Lower leg skin (tissue), 4 donors: Measurements from ENCODE around the gene RAD23B. TPM values are rescaled to one million over a fixed set of nuclear protein-coding genes. Genes with fewer than 3 reads are reported as not detected.

ENCODE experiments used
- DNase-seq, 2 donors: peaks; one replicate each; pipeline ENCODE4 v3.0.0-alpha.2; 2019; ENCODE audit warnings: low spot score in 2 of 2
- H3K4me3 ChIP-seq: fragments of 200-600 bp; sonication (generic); 2 replicates; pipeline ENCODE4 v1.5.1; 2017; ENCODE audit warnings: mild to moderate bottlenecking, low read depth; ENCODE audit not compliant: poor library complexity, severe bottlenecking
- POLR2A ChIP-seq, 2 donors: fragments of 450-650 bp; IDR thresholded peaks; one replicate each; pipeline ENCODE4 v1.6.1; 2016 to 2017; ENCODE audit warnings: antibody characterized with exemption in 2 of 2, mild to moderate bottlenecking in 1 of 2, moderate library complexity in 1 of 2
- WGBS, 2 donors: methylation state at CpG; one replicate each; pipeline ENCODE4 v1.1.5; 2018; 5-methylcytosine and 5-hydroxymethylcytosine counted together
- intact Hi-C: fragments of 100-400 bp; cut with DNase I; formaldehyde crosslinking; loops from one replicate; pipeline ENCODE4 v1.15.0; 2023; ENCODE audit warnings: low total_unique reads
- total RNA-seq, 4 donors: library from RNA; depleted of rRNA; stranded (reverse); fragments of >200 nt; gene quantifications; one replicate each; pipeline ENCODE4 v1.1.0, GENCODE V29; 2016
- TF ChIP-seq, protein P1 (sequence below), 3 donors: fragments of 450-650 bp; IDR thresholded peaks; one replicate each; pipeline ENCODE4 v1.5.1; 2016; ENCODE audit warnings: antibody characterized with exemption in 3 of 3, mild to moderate bottlenecking in 3 of 3, moderate library complexity in 2 of 3

Gene RAD23B
- total RNA-seq, 4 donors from 2014 or later: 88.6 to 136 (median 114) TPM

DNA sequence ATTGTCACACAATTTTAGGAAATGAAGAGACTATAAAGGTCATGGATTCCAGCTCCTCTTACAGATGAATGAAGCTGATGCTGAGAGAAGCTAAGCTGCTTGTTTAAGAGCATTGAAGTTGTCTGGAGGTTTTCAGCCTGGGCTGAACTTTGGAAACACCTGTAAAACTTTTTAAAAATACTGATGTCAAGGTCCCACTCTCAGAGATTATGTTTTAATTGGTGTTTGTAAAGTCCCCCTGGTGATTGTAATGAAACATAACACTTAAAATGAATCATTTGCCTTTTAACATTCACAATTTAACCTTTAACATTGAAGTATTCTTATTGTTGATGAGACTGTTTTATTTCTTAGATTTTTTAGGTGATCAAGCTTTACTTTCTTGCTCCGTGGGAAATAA is 16.4 kb downstream of the RAD23B start:
- TF ChIP-seq, protein P1, sequence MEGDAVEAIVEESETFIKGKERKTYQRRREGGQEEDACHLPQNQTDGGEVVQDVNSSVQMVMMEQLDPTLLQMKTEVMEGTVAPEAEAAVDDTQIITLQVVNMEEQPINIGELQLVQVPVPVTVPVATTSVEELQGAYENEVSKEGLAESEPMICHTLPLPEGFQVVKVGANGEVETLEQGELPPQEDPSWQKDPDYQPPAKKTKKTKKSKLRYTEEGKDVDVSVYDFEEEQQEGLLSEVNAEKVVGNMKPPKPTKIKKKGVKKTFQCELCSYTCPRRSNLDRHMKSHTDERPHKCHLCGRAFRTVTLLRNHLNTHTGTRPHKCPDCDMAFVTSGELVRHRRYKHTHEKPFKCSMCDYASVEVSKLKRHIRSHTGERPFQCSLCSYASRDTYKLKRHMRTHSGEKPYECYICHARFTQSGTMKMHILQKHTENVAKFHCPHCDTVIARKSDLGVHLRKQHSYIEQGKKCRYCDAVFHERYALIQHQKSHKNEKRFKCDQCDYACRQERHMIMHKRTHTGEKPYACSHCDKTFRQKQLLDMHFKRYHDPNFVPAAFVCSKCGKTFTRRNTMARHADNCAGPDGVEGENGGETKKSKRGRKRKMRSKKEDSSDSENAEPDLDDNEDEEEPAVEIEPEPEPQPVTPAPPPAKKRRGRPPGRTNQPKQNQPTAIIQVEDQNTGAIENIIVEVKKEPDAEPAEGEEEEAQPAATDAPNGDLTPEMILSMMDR (IDR thresholded peaks at IDR 0.05): no peak
- TF ChIP-seq POLR2A (IDR thresholded peaks at IDR 0.05): no peak
- WGBS, 2 donors: 61 to 72% methylated on average over 1 of the region's 1 CpG
- DNase-seq: no peak
- no peak overlapping the region for H3K4me3 ChIP-seq
- intact Hi-C loops: no loop called here

DNA sequence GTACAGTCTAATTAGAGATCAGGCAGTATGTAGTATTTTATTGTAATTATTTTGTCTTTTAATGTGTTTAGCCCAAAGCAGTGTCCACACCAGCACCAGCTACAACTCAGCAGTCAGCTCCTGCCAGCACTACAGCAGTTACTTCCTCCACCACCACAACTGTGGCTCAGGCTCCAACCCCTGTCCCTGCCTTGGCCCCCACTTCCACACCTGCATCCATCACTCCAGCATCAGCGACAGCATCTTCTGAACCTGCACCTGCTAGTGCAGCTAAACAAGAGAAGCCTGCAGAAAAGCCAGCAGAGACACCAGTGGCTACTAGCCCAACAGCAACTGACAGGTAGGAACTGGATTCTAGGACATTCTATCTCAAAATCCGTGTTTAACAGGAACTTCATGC is 23.2 kb downstream of the RAD23B start:
- intact Hi-C loops: no loop called here
- no peak for DNase-seq
- H3K4me3 ChIP-seq: no peak overlapping the region
- WGBS, 2 donors: 91% methylated on average over 2 of the region's 2 CpGs
- no peak for TF ChIP-seq POLR2A (IDR thresholded peaks at IDR 0.05)
- TF ChIP-seq, protein P1 (IDR thresholded peaks at IDR 0.05): no peak

DNA sequence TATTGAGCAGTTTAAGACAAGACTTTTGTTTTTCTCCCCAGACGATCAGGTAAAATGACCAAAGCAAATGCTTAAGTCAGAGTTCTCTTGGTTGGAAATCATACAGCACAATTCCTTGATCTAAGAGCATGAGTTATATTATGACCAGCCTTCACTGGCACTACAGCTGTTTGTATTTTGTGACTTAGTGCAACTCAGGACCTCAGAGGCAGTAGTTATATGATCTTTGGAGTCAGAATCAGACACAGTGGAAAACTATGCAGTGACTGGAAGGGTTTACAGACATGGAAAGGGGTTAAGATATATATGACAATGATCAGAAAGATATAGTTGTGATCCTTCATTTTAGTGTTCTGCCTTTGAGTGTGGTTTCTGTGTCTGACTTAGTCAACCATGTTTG is 24.3 kb downstream of the RAD23B start:
- no peak for DNase-seq
- H3K4me3 ChIP-seq: no peak overlapping the region
- TF ChIP-seq, protein P1 (IDR thresholded peaks at IDR 0.05): no peak
- TF ChIP-seq POLR2A (IDR thresholded peaks at IDR 0.05): no peak
- intact Hi-C loops: no loop called here
- WGBS, 2 donors: 73 to 93% methylated on average over 1 of the region's 1 CpG

DNA sequence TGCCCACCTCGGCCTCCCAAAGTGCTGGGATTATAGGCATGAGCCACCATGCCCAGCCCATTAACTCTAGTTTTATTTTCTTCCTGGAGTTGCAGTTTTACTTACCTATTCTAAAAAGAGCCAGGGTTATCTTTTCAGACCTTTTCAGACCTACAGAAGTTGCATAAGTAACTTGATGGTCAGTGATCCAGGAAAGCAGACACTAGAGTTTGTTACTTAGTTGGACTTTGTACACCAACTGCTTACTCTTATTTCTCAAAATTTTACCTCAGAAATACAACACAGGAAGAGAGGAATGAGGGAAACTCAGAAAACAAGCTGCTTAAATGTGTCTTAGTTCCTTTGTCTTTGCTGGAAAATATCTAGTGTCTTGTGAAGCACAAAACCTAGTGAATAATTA is 25.4 kb downstream of the RAD23B start:
- WGBS, 2 donors: 0 to 69% methylated on average over 1 of the region's 1 CpG
- no peak for TF ChIP-seq POLR2A (IDR thresholded peaks at IDR 0.05)
- TF ChIP-seq, protein P1 (IDR thresholded peaks at IDR 0.05): no peak
- no peak overlapping the region for H3K4me3 ChIP-seq
- intact Hi-C loops: no loop called here
- no peak for DNase-seq

DNA sequence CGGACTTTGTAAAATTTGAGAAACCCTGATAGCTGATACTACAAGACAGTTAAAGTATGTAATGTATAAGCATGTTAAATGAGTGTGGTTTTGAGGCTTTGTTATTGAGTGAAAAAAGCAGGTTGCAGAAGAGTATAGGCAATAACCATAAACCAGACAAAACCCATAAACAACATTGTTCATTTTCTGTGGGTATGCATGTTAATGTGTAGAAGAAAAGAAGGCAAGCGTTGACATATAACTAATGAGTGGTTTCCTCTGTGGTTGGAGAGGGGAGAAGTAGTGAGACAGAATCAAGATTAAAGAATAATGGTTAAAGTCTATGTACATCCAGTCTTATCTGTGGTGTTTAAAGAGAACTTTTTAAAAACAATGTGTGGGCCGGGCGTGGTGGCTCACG is 26.2 kb downstream of the RAD23B start:
- TF ChIP-seq, protein P1 (IDR thresholded peaks at IDR 0.05): no peak
- no peak for TF ChIP-seq POLR2A (IDR thresholded peaks at IDR 0.05)
- intact Hi-C loops: no loop called here
- 86 to 88% methylated on average over 5 of the region's 5 CpGs for WGBS, 2 donors
- DNase-seq: no peak
- H3K4me3 ChIP-seq: no peak overlapping the region

DNA sequence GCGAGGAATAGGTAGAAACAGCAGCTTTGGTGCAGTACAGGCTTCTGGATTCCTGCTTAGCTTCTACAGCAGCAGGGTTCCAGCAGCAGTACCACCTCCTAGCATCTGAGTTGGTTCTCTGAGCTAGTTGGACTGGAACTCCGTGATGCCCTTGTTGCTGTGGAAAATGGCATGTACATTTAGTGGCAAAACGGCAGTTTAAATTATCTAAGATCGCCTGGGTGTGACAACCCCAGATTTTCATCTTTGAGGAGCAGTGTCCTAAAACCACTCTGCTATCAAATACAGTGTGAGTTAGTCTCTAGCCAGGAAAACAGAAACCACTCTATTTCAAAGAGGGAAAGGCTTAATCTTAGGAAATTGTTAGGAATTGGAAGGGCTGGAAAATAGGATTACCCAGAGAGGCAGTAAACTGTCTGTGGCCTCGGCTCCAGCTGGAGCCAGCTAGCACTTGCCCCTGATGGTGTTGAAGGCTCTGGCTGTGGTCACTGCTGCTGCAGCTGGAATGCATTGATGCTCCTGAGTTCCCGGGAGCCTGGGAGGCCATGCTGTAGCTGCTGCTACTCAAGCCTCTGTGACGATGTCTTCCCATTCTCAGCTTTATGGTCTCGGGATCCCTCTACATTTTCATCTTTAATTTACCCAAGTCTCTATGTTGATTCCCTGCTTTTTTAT is 29.4 kb downstream of the RAD23B start:
- DNase-seq: no peak
- H3K4me3 ChIP-seq: no peak overlapping the region
- TF ChIP-seq, protein P1 (IDR thresholded peaks at IDR 0.05): no peak
- no peak for TF ChIP-seq POLR2A (IDR thresholded peaks at IDR 0.05)
- intact Hi-C loops: no loop called here
- WGBS, 2 donors: 76 to 82% methylated on average over 8 of the region's 8 CpGs
